NCI-H748 (cell line): ENCODE results near the gene OPTC.
"Not testable (repeated sequence)": the region's sequence is repeated elsewhere in the genome, so short reads cannot be mapped to it uniquely, and the experiment has no call there.

Experiments
- DNase-seq: peaks from one replicate; lab custom pipeline; 2025; ENCODE audit not compliant: unreplicated experiment; lab: John Stamatoyannopoulos, UW

OPTC gene

DNA sequence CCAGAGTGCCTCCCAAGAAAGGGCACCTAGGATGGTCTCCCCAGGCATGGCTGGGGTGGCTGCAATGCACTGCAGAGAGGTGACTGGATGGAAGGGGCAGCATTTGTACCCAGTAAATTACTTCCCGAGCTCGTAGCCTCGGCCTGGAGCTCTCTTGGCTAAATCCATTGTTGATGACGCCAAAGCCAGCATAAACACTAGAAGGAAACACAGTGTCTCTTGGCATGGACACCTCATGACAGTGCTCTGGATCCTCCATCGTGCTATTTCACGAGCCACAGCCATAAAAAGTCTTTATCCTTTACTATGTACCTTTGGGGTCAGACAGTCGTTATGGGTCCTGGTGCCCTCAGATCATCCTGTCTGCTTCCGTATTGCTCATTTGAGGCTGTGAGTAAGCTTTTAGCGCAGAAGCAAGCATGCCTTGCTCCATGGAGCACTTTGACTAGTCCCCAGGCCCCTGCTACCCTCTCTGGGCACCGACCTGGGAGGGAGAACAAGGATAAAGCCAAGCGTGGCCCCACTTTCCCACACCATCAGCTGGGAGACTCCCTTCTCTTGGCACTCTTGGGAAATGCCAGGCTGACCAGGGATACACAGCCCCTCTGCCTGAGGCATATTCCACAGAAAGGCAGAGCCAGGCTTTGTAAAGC lies 28.7 kb upstream of the OPTC start:
- no peak for DNase-seq

GRCh38 chr1:203465948-203466347 lies 28.0 kb upstream of the OPTC start:
- DNase-seq, result peak; percentile 26

DNA sequence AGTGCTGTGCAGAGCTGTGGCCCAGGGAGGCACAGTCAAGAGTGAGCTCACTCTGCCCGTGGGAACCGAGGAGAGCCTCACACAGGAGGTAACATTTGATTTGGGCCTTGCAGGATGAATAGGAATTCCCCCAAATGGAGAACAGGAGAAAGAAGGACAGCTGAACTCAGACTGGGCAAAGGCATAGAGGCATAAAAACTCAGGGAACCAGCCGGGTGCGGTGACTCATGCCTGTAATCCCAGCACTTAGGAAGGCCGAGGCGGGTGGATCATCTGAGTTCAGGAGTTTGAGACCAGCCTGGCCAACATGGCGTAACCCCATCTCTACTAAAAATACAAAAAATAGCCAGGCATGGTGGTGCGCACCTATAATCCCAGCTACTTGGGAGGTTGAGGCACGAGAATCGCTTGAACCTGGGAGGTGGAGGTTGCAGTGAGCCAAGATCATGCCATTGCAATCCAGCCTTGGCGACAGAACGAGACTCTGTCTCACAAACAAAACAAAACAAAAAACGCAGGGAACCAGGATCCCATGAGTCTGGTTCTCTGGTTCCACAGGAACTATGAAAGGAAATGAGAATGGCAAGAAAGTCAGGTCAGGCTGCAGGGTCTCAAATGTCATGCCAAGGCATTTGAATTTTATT lies 26.9 kb upstream of the OPTC start:
- DNase-seq, result not testable (repeated sequence)

DNA sequence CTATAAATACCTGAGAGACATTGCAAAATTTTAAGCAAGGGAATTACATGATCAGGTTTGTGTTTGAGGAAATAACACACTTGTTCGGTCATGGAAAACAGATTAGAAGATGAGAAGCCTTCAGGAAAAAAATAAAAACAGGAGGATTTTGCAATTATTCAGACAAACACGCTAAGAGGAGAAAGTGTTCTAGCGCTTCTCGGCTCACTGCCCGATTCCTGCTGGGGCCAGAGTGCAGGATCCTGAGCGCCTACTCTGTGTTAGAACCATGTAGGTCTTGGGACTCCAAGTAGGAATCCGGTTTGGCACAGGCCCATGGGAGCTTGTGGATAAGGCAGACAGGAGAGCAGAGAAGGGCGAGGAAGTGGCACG lies 26.4 kb upstream of the OPTC start:
- DNase-seq, result no peak

DNA sequence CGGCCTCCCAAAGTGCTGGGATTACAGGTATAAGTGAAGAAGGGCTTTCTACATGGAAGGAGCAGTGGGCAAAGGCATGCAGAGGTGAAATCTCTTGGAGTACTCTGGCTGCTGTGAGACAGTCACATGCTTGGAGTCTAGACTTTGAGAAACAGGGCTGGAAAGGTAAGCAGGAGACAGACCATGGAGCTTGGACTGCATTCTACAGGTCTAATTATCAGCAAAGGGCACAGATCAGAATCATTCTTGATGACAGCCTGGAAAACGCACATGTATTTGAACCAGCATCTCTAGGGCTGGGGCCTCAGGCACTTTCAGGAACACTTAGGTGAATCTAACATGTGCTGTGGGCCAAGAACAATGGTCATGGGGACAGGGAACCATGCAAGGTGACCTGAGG lies 25.6 kb upstream of the OPTC start:
- no peak for DNase-seq

DNA sequence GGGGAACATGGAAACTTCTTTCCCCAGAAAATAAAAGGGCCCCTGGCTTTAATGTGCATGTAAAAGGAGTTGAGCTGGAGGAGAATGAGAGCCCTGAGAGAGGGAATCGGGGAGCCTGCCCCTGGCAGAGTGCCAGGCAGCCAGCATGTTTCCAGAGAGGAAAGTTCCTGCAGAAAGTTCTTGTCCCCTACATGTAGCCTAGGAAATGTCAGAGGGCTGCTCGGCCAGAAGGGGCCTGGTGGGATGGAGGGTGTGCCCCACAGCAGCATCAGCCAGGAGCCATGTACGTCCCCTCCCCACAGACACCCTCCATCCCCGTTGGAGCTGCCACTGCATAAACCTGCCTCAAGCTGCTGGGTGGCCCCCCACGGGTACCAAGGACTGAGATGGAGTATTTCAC lies 23.7 kb upstream of the OPTC start:
- no peak for DNase-seq

- no peak for DNase-seq
Measured at GRCh38 chr1:203471841-203472240, 22.1 kb upstream of the OPTC start.

- DNase-seq, result no peak
Measured at GRCh38 chr1:203473281-203473680, 20.7 kb upstream of the OPTC start.

DNA sequence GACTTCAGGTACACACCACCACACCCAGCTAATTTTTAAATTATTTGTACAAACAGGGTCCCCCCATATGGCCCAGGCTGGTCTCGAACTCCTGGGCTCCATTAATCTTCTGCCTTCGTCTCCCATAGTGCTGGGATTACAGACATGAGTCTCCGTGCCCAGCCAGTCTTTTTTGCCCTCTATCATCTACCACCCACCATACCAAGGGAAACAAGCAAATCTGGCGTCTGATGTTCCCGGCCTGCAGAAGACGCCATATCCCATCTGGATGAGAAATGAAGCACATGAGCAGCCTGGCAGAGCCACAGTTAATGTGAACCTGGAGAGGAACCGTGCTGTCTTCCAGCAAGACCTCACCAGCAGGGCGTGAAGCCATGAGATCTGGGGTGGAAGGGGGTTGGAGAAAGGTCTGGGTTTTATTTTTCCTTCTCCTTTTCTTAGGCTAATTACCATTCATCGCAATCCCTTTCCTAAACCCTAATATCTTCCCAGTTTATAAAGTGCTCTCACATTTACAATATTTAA lies 20.1 kb upstream of the OPTC start:
- DNase-seq, result no peak

GRCh38 chr1:203475012-203475981 lies 18.7 kb upstream of the OPTC start, which contains the start of gene PRELP:
Gene PRELP (plus strand): TSS chr1:203475806. CDS start chr1:203483185, 7,379 bp downstream.
- peak; percentile 32 for DNase-seq

GRCh38 chr1:203476216-203476814 lies 17.6 kb upstream of the OPTC start:
- no peak for DNase-seq

DNA sequence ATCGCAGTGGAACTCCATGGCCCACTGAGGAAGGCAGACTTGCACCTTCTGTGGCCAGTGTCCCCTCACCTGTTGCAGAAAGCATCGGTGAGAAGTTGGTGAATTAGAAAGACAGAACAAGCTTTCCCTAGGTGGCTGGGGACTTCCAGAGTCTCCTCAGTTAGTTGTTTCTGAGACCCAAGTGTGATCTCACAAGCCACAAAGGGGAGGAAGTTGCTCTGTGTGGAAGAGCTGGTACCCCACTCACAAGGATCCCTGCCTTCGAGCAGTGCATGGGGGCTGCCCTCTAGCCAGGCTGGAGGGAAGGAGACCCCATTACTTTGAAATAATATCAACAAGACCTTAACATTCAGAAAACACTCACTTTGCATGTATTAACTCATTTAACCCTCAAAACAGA lies 16.2 kb upstream of the OPTC start:
- DNase-seq, result no peak

GRCh38 chr1:203478231-203478630 lies 15.7 kb upstream of the OPTC start:
- no peak for DNase-seq

GRCh38 chr1:203478986-203479385 lies 15.0 kb upstream of the OPTC start:
- DNase-seq, result no peak

GRCh38 chr1:203479646-203480045 lies 14.3 kb upstream of the OPTC start:
- DNase-seq, result no peak

- no peak for DNase-seq
Measured at GRCh38 chr1:203480084-203480483, 13.9 kb upstream of the OPTC start.

GRCh38 chr1:203480525-203481084 lies 13.3 kb upstream of the OPTC start:
- peak; percentile 87 for DNase-seq

DNA sequence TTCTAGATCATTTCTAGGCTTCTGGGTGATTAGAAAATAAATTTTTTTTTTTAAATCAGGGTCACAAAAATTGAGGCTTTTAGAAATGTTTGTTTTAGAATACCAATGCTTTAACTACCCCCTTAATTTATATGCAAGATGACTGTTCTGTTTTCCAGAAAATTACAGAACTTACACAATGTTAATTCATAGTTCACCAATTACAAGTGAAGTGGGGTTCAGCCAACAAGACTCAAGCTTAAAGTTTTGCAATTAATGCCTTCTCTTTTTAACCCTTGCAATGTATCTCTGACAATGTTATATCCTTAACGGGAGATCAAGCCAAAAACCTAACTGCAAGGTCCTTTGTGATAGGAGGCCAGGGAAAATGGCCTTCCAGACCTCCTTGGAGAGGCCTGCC lies 12.8 kb upstream of the OPTC start:
- DNase-seq, result no peak

- DNase-seq, result no peak
Measured at GRCh38 chr1:203486618-203487370, 7.2 kb upstream of the OPTC start.

GRCh38 chr1:203488539-203488938 lies 5.4 kb upstream of the OPTC start:
- DNase-seq, result no peak
